Stimulated activated CD4-positive, alpha-beta T cell treated with anti-CD3 and anti-CD28 coated beads, Interleukin-1b, Interleukin-23, amount 100 ng/mL, for 24 hours (primary cell): ENCODE measurements around the gene C1QTNF3.

Experiments used
- DNase-seq, 4 experiments: peaks; one replicate each; pipeline ENCODE4 v3.0.0-alpha.2; 2020; ENCODE audit warnings: low read depth in 4 of 4, low spot score in 1 of 4

The C1QTNF3 gene

DNA sequence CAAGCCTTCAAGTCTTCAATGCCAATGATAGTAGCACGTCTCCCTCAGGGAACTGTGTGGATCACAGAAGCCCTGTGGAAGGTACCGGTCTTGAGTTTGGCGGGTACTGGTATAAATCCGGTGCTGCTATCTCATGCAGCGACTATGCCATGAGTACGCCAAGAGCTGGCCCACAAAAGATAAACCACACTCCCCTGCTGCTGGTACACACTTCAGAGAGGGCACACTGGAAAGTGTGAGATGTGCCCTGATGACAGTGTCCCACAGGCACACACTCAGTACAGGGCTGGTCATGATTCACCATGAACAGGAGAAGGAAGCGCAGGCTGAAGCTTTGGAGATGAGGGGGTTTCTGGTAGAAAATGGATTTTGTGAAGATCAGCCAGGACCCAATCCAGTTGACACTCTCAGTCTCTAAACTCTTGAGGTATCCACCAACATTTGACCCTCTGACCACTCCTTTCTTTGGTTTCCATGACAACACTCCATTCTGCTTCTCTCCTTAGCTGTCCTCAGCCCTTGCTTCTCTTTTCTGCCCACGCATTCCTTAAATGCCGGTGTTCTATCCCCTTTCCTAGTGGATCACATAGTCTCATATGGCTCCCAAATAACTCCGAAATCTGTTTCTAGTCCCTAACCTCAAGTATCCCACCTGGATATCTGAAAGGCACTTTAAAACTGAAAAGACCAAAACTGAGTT is 40.2 kb downstream of the C1QTNF3 start:
- no peak for DNase-seq

DNA sequence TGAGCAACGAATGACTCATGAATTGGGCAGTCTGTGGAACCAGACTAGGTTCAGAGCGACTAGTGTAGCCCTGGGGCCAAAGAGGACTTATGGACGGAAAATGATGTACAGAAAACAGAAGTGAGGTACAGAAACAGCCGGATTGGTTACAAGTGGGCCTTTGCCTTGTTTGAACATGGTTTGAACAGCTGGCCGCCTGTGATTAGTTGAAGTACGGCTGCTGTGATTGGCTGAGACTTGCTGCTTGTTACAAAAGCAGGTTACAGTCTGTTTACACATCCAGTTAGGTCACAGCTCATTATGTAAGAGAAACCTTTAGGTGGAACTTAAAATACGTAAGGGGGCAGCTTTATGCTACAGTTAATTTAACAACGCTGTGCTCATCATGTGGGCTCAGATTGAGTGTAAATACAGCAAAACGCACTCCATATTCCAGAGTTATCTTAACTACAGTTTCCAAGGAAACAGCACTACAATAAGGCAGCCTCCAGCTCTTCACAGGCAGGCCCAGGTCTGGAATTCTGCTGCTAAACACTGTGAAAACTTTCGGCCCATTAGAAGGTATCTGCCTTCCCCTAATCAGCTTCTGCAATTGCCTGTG is 41.7 kb downstream of the C1QTNF3 start:
- no peak for DNase-seq

DNA sequence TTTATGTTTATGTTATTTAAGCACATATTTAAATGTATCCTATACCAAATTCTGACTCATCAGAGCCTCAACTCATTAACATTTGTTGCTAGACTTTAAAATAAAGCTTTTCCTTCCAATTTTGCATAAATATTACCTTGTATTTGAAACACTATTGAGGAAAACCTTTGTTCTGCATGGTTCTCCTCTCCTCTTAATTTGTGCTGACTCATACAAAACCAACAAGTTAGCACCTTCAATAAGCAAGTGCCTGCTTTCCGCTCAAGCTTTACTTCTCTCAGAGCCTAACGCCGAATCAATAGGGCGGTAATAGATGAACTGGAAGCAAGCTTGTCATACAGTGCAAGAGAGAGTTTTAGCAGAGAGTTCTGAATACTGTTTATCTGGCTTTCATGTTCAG is 43.0 kb downstream of the C1QTNF3 start:
- no peak for DNase-seq

DNA sequence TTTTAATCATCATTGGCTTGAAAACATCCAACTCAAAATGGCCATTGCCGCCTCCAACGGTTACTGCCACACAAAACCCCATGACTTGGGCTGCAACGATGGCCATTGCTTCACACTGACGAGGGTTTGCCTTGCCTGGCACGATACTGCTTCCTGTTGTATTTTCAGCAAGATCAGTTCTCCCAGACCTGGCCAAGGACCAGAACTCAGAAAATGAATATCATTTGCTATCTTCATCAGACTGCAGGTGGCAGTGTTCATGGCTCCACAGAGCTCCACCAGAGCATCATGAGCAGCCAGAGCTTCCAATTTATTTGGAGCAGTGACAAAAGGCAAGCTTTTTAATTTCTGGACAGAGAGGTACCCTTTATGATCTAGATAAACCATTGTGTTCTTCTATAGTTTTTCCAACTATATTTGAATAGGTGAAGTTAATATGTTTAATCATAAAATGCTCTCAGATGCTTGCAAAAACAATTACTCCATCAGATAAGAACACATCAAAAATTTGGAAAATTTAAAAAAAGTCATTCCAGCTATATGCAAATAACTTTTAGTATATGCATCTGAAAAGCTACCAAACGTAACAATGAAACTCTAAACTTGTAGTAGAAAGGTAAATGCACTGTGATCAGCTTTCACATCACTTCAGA is 45.6 kb downstream of the C1QTNF3 start:
- no peak for DNase-seq

DNA sequence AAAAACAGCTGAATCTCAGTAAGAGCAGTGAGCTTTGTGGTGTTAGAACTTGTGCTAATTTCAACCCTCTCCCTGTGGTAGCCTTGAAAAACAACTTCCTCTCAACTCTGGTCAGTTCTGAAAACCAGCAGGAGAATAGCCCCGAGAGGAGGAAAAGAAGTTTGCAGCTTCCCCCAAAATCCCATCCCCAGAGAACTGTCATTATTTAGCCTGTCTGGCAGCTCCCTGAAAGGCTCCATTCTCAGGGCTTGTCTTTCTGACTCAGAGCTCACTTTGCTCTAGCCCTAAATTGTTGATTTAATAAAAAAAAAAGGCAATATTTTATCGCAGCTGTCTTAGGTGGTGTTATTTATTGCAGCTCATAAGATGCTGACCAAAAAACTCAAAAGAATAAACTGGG is 47.1 kb downstream of the C1QTNF3 start:
- DNase-seq: no peak

DNA sequence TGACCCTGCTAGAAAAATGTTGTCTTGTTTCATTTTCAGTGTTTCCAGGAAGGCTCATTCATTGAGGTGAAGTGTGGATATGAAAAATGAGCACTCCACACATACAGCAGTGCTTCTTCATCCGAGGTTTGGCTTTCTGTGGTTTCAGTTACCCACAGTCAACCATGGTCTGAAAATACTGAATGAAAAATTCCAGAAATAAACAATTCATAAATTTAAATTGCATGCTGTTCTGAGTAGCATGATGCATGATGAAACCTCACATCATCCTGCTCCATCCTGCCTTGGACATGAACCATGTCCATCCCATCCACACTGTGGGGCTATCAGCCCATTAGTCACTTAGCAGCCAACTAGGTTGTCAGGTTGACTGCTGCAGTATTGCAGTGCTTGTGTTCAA is 48.2 kb downstream of the C1QTNF3 start:
- no peak for DNase-seq

DNA sequence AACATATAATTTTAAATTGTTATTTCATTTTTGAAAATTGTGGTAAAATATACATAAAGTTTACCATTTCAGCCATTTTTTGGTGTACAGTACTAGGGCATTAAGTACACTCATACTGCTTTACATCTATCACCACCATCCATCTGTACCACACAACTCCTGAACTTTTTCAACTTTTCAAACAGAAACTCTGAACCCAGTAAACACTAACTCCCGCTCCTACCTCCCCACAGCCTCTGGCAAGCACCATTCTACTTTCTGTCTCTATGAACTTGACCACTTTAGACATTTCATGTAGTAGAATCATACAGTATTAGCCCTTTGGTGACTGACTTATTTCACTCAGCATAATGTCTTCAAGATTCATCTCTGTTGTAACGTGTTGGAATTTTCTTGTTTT is 50.1 kb downstream of the C1QTNF3 start:
- DNase-seq: no peak

DNA sequence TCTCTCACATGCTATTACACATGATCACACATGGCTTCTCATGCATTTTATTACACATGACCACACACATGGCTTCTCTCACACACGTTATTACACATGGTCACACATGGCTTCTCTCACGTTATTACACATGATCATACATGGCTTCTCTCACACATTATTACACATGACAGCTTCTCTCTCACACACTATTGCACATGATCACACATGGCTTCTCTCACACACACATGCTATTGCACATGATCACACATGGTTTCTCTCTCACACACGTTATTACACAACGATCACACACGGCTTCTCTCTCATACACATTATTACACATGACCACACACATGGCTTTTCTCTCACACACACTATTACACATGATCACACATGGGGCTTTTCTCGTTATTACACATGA is 57.6 kb downstream of the C1QTNF3 start:
- DNase-seq: no peak

DNA sequence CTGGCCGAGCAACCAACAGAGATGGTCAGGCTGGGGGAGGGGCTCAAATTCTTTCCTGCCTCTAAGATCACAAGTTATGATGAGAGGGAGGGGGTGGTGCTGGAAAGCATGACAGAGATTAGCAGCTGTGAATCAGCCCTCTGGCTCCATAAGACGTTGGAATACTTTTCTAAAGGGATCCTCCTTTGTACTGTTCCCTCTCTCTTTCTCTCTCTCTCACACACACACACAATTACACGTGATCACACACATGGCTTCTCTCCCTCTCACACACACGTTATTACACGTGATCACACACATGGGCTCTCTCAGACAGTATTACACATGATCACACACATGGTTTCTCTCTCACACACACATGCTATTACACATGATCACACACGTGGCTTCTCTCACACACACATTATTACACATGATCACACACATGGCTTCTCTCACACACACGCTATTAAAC is 58.3 kb downstream of the C1QTNF3 start, which contains the start of gene SLC45A2:
Gene SLC45A2 (minus strand): TSS at position 23 of the 454 bp plus-strand sequence. CDS start 110 bp downstream, outside the sequence.
- DNase-seq: no peak

DNA sequence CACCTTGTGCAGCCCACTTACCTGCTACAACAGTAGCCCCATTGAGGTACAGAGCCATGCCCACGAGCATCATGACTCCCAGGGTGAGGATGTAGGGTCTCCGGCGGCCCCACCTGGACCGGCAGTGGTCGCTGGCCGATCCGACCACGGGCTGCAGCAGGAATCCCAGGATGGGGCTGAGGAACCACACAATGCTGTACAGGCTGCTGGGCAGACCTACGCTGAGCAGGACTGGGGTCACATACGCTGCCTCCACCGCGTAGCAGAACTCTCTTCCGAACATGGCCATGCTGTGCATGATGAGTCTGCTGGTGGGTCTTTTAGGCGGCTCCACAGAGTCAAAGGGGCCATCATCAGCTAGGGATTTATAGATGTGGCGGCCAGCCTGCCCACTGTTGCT is 58.8 kb downstream of the C1QTNF3 start:
- no peak for DNase-seq

DNA sequence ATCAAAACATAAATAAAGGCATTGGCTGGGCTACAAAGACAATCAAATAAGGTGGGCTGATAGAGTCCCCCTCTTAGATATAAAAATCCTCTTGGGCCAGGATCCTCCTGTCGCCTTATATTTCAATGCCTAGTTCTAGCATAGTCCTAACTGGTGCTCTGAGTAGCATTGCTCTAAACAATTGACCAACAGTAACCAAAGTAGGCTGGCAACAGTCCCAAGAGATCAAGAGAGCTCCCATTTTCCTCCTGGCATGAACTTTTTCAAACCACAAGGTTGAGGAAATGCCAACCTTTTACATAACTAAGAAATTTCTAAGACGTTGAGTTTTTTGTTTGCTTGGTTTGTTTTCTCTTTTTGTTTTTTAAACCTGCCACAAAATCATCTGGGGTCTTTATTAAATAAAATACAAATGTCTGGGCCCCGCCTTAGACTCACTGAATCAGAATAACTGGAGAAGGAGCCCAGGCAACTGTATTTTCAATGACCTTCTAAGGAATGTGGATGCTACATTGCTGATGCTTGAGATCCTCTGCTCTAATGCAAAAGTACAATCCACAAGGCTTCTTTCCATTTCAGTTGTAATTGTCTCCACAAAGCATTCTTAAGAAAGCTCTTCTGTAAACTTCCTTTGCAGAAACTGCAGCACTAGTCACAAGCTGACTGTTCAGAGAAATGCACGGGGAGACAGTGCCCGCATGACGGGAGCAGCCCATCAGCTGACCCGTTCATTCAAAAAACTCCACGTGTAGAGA is 61.4 kb downstream of the C1QTNF3 start:
- DNase-seq: no peak

DNA sequence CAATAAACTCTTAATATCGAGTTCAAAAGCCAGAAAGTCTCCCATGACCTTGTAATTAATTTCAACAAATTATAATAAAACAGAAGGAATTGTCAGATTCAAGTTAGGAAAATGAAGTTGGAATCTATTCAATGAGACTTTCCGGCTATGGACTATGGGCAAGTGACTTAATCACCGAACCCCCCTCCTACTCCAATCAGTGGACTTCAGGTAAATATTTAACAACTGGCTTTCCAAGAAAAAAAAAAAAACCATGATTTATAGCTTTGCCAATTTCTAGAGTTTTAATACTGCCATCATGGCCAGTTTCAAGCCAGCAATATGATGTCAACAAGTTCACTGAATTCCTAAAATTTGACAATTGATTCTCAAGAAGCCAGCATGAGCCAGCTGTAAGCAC is 63.0 kb downstream of the C1QTNF3 start:
- no peak for DNase-seq

DNA sequence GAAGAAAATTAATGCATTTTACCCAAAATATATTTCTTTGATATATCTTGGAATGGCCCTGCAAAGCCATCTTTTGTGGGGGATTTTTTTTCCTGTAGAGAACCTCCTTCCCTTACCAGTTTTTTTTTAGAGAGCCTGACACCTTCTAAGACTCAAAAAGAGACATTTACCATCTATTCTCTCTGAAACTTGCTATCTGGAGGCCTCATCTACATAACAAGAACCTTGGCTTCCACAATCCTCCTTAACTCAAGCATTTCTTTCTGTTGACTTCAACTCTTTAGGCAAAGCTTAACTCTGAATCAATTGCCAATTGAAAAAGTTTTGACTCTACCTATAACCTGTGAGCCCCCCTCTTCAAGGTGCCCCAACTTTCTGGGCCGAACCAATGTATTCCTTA is 64.7 kb downstream of the C1QTNF3 start:
- no peak for DNase-seq

DNA sequence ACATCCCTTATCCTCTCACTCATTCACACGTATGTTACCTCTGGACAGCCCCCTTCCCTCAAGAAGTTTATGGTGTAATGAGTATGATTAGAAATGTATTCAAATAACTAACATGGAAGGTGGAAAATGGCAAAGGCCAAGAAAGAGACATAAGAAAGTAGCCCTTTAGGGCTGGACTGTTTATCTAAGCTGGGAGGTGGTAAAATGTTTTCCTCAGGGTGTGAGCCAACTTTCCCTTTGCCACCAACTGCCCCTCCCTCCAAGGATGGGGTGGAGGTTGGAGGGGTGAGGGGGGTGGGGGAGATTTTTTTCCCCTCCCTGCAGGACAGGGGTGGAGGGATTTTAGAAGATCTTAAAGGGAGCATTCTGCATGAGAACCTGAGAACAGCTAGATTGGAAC is 66.7 kb downstream of the C1QTNF3 start:
- DNase-seq: no peak

DNA sequence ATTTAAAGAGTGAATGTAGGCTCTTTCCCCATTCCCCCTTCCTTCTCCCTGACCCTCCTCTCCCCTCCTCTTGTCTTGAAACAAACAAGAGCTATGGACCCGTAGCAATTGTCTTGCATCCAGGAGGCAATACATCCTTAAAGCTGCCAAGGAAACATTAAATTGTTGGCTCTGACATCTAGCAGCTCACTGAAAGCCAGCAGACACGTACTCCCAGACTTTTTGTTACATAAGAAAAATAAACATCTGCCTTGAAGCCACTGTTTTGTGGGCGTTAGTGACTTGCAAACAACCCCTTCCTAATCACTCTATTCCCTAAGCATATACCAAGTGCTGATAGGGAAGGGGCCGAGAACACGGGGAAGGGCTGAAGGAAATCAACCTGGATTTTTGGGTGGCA is 67.2 kb downstream of the C1QTNF3 start:
- no peak for DNase-seq

DNA sequence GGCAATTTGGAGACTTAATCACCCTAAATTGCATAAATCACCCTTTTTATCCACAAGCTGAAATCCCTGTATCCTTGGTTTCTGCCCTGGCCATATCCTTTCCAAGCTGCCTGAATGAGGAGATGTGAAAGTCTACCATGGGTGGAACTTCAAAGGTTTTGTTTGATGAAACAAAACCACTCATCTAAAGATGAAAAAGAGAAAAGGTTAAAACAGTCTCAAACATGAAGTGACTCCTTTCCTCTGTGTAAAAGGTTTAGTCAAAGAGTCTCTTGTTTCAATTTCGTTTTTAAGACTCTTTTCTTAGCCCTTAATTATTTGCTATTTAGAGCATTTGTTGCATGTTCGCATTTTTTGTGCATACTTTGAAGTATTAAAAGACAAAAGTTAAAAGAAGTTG is 69.7 kb downstream of the C1QTNF3 start:
- DNase-seq: no peak

DNA sequence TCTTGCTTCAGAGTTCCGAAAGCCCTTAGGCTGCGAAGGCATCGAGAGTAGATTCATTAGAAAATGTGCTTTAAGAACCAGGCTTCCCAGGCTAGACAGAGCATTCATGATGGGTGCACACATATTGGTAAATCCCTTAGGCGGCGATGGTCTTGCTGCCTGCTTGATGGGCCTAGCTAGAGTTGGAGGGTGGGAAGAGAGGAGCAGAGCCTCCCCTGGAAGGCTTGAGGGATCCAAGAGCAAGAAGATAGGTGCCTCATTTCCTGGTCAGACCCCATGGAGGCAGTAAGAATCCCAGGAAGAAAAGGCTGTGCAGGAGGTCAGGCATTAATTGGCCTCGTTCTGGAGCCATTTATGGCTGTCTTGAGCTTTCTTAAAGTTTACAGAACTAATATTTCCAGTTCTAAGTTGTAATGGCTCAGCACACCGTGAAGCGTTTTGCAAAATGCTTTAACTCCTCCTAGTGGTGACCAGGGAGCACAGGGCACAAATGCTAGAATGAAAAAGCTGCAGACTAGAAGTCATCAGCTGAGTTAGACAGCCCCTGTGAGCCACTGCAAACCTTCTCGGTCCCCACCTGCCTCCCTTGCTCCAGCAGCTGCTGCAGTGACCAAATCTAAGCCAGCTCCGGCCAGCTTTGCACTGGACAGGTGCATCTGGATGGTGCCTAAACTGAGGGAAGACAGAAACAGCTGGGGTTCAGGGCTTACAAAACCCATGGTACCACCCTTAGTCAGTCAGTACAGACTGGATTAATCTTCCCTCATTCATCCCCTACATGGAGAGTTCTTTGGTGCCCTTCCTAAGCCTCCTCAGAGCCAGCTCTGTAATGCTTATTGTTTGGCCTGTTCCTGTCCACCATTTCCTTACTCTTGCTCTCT is 73.2 kb downstream of the C1QTNF3 start:
- DNase-seq: no peak

DNA sequence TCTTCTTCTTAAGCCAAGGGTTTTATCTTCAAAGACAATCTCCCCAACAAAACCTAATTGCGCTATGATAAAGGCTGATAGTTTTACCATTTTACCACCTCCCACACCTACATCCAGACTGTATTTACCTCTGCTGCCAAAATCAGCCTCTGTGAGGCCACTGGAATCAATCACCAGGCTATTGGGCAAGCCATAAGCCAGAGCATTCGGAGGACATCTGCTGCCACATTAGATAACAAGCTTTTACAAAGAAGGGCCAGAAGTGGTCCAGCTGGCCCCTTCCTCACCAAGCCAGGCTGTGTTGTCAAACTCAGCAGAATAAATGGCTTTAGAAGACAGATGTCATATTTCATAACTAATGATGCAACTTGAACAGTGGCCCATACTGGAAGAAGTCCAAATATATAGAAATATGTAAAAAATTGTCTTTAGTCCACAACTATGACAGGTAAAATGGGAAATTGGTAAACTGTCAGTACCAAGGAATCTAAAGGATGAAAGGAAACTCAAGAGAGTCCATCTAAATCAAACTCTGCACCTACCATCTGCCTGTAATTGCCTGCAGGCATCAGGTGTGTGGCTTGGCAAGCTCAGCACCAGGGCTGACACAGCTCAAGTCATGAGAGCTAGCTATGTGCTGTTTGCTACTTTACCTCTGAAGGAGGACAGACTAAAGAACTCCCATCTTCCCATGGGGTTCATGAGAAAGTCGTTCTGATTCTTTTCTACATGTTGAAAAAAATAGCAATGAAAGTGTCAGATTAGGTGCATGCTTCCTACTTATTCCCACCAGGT is 74.6 kb downstream of the C1QTNF3 start:
- DNase-seq: no peak
